Spleen (tissue), 3 donors: ENCODE data around the gene CDH13.

Experiments used
- POLR2A ChIP-seq, 3 donors: fragments of 450-650 bp; IDR thresholded peaks; one replicate each; pipeline ENCODE4 v1.5.1; 2017; ENCODE audit warnings: antibody characterized with exemption in 3 of 3, mild to moderate bottlenecking in 1 of 3
- POLR2AphosphoS5 ChIP-seq, 3 donors: sonication (generic); formaldehyde crosslinking; IDR thresholded peaks; one replicate each; pipeline ENCODE4 v1.5.1; 2017; ENCODE audit warnings: antibody characterized with exemption in 3 of 3

- TF ChIP-seq POLR2AphosphoS5 (IDR thresholded peaks at IDR 0.05) = no peak
- TF ChIP-seq POLR2A (IDR thresholded peaks at IDR 0.05) = no peak
Measured at GRCh38 chr16:83013071-83013470, 386.3 kb downstream of the CDH13 start.
